ENCODE data around the gene NDST1. TPM values are rescaled to one million over a fixed set of nuclear protein-coding genes. Genes with fewer than 3 reads are reported as not detected.

Gene NDST1
- total and polyA plus RNA-seq, 12 donors, result 14.8 to 86.1 (median 58.5) TPM

GRCh38 chr5:150571836-150572235, 63.9 kb downstream of the NDST1 start:
- Histone ChIP-seq H3K9me3 (no peaks in the 10 kb centered on the region), H3K27me3 (no peaks in the 10 kb centered on the region), H3K36me3 (no peaks in the 10 kb centered on the region), H3K4me3 (no peak overlapping the region), H3K4me1 (peaks cover 0 to 21% (median 0%) of the 10 kb centered on the region in 9 donors), H3K27ac (no peak overlapping the region)
- intact Hi-C loops (cut with DNase I), result no loop called here
- TF ChIP-seq CTCF (IDR thresholded peaks at IDR 0.05), result no peak
- DNase-seq (no peak), ATAC-seq (no peak)

GRCh38 chr5:150573216-150573615, 65.3 kb downstream of the NDST1 start:
- ATAC-seq, result no peak
- H3K27me3 ChIP-seq, result no peaks in the 10 kb centered on the region
- no peak for TF ChIP-seq CTCF (IDR thresholded peaks at IDR 0.05)

GRCh38 chr5:150573867-150574817, 66.2 kb downstream of the NDST1 start:
- Histone ChIP-seq H3K9me3 (no peaks in the 10 kb centered on the region), H3K27me3 (no peaks in the 10 kb centered on the region), H3K36me3 (no peaks in the 10 kb centered on the region), H3K4me3 (no peak overlapping the region), H3K27ac (no peak overlapping the region), H3K4me1 (peaks cover 0 to 4% (median 0%) of the 10 kb centered on the region in 9 donors)
- no peak for TF ChIP-seq CTCF (IDR thresholded peaks at IDR 0.05)
- ATAC-seq, result no peak
- WGBS, 2 donors, result 87% methylated on average over 18 of the region's 18 CpGs
- no peak for DNase-seq
- intact Hi-C loops (cut with DNase I), result no loop called here

More at GRCh38 chr5:150573216-150573615, 65.3 kb downstream of the NDST1 start:
- intact Hi-C loops (cut with DNase I), result no loop called here
- Histone ChIP-seq H3K36me3 (no peaks in the 10 kb centered on the region), H3K4me1 (peaks cover 0 to 7% (median 0%) of the 10 kb centered on the region in 9 donors), H3K4me3 (no peak overlapping the region), H3K9me3 (no peaks in the 10 kb centered on the region), H3K27ac (no peak overlapping the region)
- 93 to 94% methylated on average over 5 of the region's 5 CpGs for WGBS, 2 donors
- no peak for DNase-seq

GRCh38 chr5:150574818-150575547, 67.1 kb downstream of the NDST1 start:
- no peak for TF ChIP-seq CTCF (IDR thresholded peaks at IDR 0.05)
- H3K36me3 ChIP-seq, result no peaks in the 10 kb centered on the region
- no peaks in the 10 kb centered on the region for H3K9me3 ChIP-seq
- peak in 1 of 8 donors; percentile 6 for ATAC-seq
- intact Hi-C loops (cut with DNase I), result no loop called here
- no peaks in the 10 kb centered on the region for H3K27me3 ChIP-seq
- WGBS, 2 donors, result 90% methylated on average over 15 of the region's 15 CpGs
- H3K27ac ChIP-seq, result no peak overlapping the region
- no peaks in the 10 kb centered on the region for H3K4me1 ChIP-seq
- DNase-seq, result no peak
- no peak overlapping the region for H3K4me3 ChIP-seq

All from heart right ventricle (tissue), 16 donors.